A549 (cell line): ENCODE data around the gene BMERB1. TPM values are rescaled to one million over a fixed set of nuclear protein-coding genes. Genes with fewer than 3 reads are reported as not detected.
A peak's percentile ranks its signal among the peaks of the same experiment; 100 is the strongest.

ENCODE experiments used
- ATAC-seq, 2 experiments: fragments of 200-7000 bp in 1 of 2; fragments of >200 bp in 1 of 2; cut with Nextera tagmentation in 1 of 2; cut with Tn5 transposase in 1 of 2; 3 replicates each; pipeline versions ENCODE4 v1.8.0 to v1.9.1; 2018 to 2020; ENCODE audit warnings: mild to moderate bottlenecking in 1 of 2, moderate library complexity in 1 of 2
- CTCF ChIA-PET: fragments of 300-600 bp; sonication (Branson Sonifier 250); formaldehyde crosslinking; extraction: SDS; loops from one replicate; lab custom pipeline; 2021; ENCODE audit warnings: antibody characterized with exemption, inconsistent platforms; lab: Yijun Ruan, JAX
- POLR2A ChIA-PET: fragments of 350-600 bp; formaldehyde crosslinking; extraction: SDS; loops from one replicate; lab custom pipeline; 2021; ENCODE audit warnings: antibody characterized with exemption, inconsistent platforms; lab: Yijun Ruan, JAX
- DNase-seq, 2 experiments: peaks; one replicate each; pipeline versions ENCODE4 v3.0.0 to v3.0.0-alpha.2; 2011 to 2016; ENCODE audit warnings: low read depth in 1 of 2, low spot score in 1 of 2
- FAIRE-seq: peaks from 2 replicates; lab custom pipeline; 2011; peaks lifted over from hg19 to GRCh38; lab: Jason Lieb, UNC
- H3K27ac ChIP-seq, 2 experiments: fragments of >200 bp; sonication (Bioruptor Twin); formaldehyde crosslinking; 3 replicates each; pipeline ENCODE4 v1.5.1; 2016 to 2017
- H3K4me1 ChIP-seq: fragments of >200 bp; sonication (Bioruptor Twin); formaldehyde crosslinking; 3 replicates; pipeline ENCODE4 v1.6.1; 2016
- H3K4me2 ChIP-seq: fragments of >200 bp; sonication (Bioruptor Twin); formaldehyde crosslinking; 3 replicates; pipeline ENCODE4 v1.6.1; 2016
- H3K4me3 ChIP-seq: fragments of >200 bp; sonication (Bioruptor Twin); formaldehyde crosslinking; 3 replicates; pipeline ENCODE4 v1.5.1; 2016
- H3K9me3 ChIP-seq: fragments of >200 bp; sonication (Bioruptor Twin); formaldehyde crosslinking; 3 replicates; pipeline ENCODE4 v1.6.1; 2016
- BHLHE40 ChIP-seq: IDR thresholded peaks from 2 replicates; pipeline ENCODE4 v1.6.1; 2012; ENCODE audit warnings: low read depth, low read length, inconsistent platforms
- CBX2 ChIP-seq: fragments of 200-600 bp; sonication (generic); IDR thresholded peaks from 2 replicates; pipeline ENCODE4 v1.6.1; 2016; ENCODE audit warnings: low read depth, mild to moderate bottlenecking, borderline replicate concordance
- CEBPB ChIP-seq, 2 experiments: fragments of >200 bp in 1 of 2; sonication (Bioruptor Twin) in 1 of 2; formaldehyde crosslinking in 1 of 2; IDR thresholded peaks; 2 replicates each; pipeline ENCODE4 v1.6.1; 2012 to 2016
- CHD4 ChIP-seq: fragments of 200-600 bp; sonication (generic); IDR thresholded peaks from 2 replicates; pipeline ENCODE4 v1.6.1; 2016; ENCODE audit warnings: antibody characterized with exemption, mild to moderate bottlenecking, borderline replicate concordance
- EHMT2 ChIP-seq: fragments of 200-600 bp; sonication (generic); IDR thresholded peaks from 2 replicates; pipeline ENCODE4 v1.6.1; 2016; ENCODE audit warnings: antibody characterized with exemption, low read depth, mild to moderate bottlenecking, moderate library complexity
- FOXS1 ChIP-seq: fragments of 250-450 bp; sonication (Bioruptor Pico); IDR thresholded peaks from 2 replicates; pipeline ENCODE4 v1.5.0; 2020; ENCODE audit warnings: mild to moderate bottlenecking, moderate library complexity
- HDAC2 ChIP-seq: fragments of 200-600 bp; sonication (generic); IDR thresholded peaks from 2 replicates; pipeline ENCODE4 v1.6.1; 2016
- HEYL ChIP-seq: fragments of 250-450 bp; sonication (Bioruptor Pico); IDR thresholded peaks from 2 replicates; pipeline ENCODE4 v1.8.0; 2021; ENCODE audit warnings: mild to moderate bottlenecking, moderate library complexity
- HOXB13 ChIP-seq: fragments of 250-450 bp; sonication (Bioruptor Pico); IDR thresholded peaks from 2 replicates; pipeline ENCODE4 v1.5.0; 2020; ENCODE audit warnings: low read depth, mild to moderate bottlenecking, moderate library complexity
- JUN ChIP-seq, 2 experiments: fragments of >200 bp; sonication (Bioruptor Twin); formaldehyde crosslinking; IDR thresholded peaks; 2 replicates in 1 of 2; 3 replicates in 1 of 2; pipeline ENCODE4 v1.6.1; 2016 to 2017
- KDM1A ChIP-seq: fragments of 200-600 bp; sonication (generic); IDR thresholded peaks from 2 replicates; pipeline ENCODE4 v1.6.1; 2016; ENCODE audit warnings: low read depth, mild to moderate bottlenecking
- KDM5A ChIP-seq: fragments of 200-600 bp; sonication (generic); IDR thresholded peaks from 2 replicates; pipeline ENCODE4 v1.6.1; 2016; ENCODE audit warnings: antibody characterized with exemption, mild to moderate bottlenecking
- MAZ ChIP-seq: fragments of 150-350 bp; IDR thresholded peaks from 2 replicates; pipeline ENCODE4 v1.6.1; 2014; ENCODE audit warnings: antibody characterized with exemption, low read depth, low read length, borderline replicate concordance
- MYC ChIP-seq: IDR thresholded peaks from 2 replicates; pipeline ENCODE4 v1.6.1; 2012; ENCODE audit warnings: mild to moderate bottlenecking, inconsistent platforms, low read length, improper control_type of control experiment, borderline replicate concordance
- NFE2L2 ChIP-seq: fragments of 150-350 bp; conservative IDR thresholded peaks from 2 replicates; pipeline ENCODE4 v1.6.1; 2014; ENCODE audit warnings: low read length
- NR3C1 ChIP-seq: fragments of >200 bp; sonication (Bioruptor Twin); formaldehyde crosslinking; IDR thresholded peaks from 3 replicates; pipeline ENCODE4 v1.6.1; 2017
- PHF8 ChIP-seq: fragments of 200-600 bp; sonication (generic); IDR thresholded peaks from 2 replicates; pipeline ENCODE4 v1.6.1; 2016; ENCODE audit warnings: low read depth, mild to moderate bottlenecking, antibody characterized with exemption, moderate library complexity, borderline replicate concordance
- POLR2A ChIP-seq: IDR thresholded peaks from 2 replicates; pipeline ENCODE4 v1.6.1; 2012; ENCODE audit warnings: mild to moderate bottlenecking, low read length
- POLR2AphosphoS2 ChIP-seq: conservative IDR thresholded peaks from 2 replicates; pipeline ENCODE4 v1.6.1; 2012; ENCODE audit warnings: low read length, improper control_type of control experiment, inconsistent platforms
- RAD21 ChIP-seq, 2 experiments: fragments of >200 bp in 1 of 2; sonication (Bioruptor Twin) in 1 of 2; formaldehyde crosslinking in 1 of 2; IDR thresholded peaks in 1 of 2; conservative IDR thresholded peaks in 1 of 2; 2 replicates in 1 of 2; 3 replicates in 1 of 2; pipeline ENCODE4 v1.6.1; 2012 to 2018; ENCODE audit warnings: inconsistent platforms in 1 of 2
- TFCP2L1 ChIP-seq: fragments of 250-450 bp; sonication (Bioruptor Pico); IDR thresholded peaks from 2 replicates; pipeline ENCODE4 v1.5.0; 2021; ENCODE audit warnings: mild to moderate bottlenecking
- TP53 ChIP-seq: fragments of 250-450 bp; sonication (Bioruptor Pico); IDR thresholded peaks from 2 replicates; pipeline ENCODE4 v1.5.0; 2021; ENCODE audit warnings: mild to moderate bottlenecking, moderate library complexity
- ZC3H11A ChIP-seq: fragments of 450-650 bp; IDR thresholded peaks from 2 replicates; pipeline ENCODE4 v1.6.1; 2014; ENCODE audit warnings: antibody characterized with exemption, mild to moderate bottlenecking
- ZSCAN20 ChIP-seq: fragments of 250-450 bp; sonication (Bioruptor Pico); IDR thresholded peaks from 2 replicates; pipeline ENCODE4 v1.8.0; 2022; ENCODE audit warnings: mild to moderate bottlenecking, moderate library complexity
- WGBS: methylation state at CpG from one replicate; pipeline ENCODE4 v1.1.6; 2017; ENCODE audit errors: missing lambda C conversion rate; 5-methylcytosine and 5-hydroxymethylcytosine counted together
- polyA minus RNA-seq: library from RNA; depleted of rRNA, polyadenylated mRNA; stranded (reverse); fragments of >200 nt; gene quantifications from 2 replicates; pipeline ENCODE4 v1.2.3, GENCODE V29; 2011; rRNA and poly(A)+ RNA removed
- polyA plus RNA-seq, 4 experiments: library from polyadenylated mRNA; depleted of rRNA in 3 of 4; stranded (reverse); fragments of >200 nt; fragmentation: RNase III in 1 of 4; extraction: RNeasy Plus Mini Kit Qiagen cat#74134 plus additional on column Dnase treatment in 1 of 4; gene quantifications; 2 replicates in 3 of 4; 3 replicates in 1 of 4; pipeline ENCODE4 v1.2.3, GENCODE V29; 2011 to 2017
- TF ChIP-seq, protein P1 (sequence below): IDR thresholded peaks from 2 replicates; pipeline ENCODE4 v1.6.1; 2012
- TF ChIP-seq, protein P2 (sequence below): fragments of >200 bp; sonication (Bioruptor Twin); formaldehyde crosslinking; IDR thresholded peaks from 3 replicates; pipeline ENCODE4 v1.5.1; 2016
- TF ChIP-seq, protein P3 (sequence below): fragments of >200 bp; sonication (Bioruptor Twin); formaldehyde crosslinking; IDR thresholded peaks from 3 replicates; pipeline ENCODE4 v1.6.1; 2016
- TF ChIP-seq, protein P4 (sequence below): fragments of 250-450 bp; sonication (Bioruptor Pico); IDR thresholded peaks from 2 replicates; pipeline ENCODE4 v1.5.0; 2020; ENCODE audit warnings: low read depth, mild to moderate bottlenecking, moderate library complexity
- TF ChIP-seq, protein P5 (sequence below): fragments of 150-350 bp; IDR thresholded peaks from 2 replicates; pipeline ENCODE4 v1.6.1; 2014; ENCODE audit warnings: low read depth, mild to moderate bottlenecking, low read length
- TF ChIP-seq, protein P6 (sequence below): fragments of 200-600 bp; sonication (generic); IDR thresholded peaks from 2 replicates; pipeline ENCODE4 v1.6.1; 2016; ENCODE audit warnings: antibody characterized with exemption, mild to moderate bottlenecking, moderate library complexity

The BMERB1 gene
- polyA plus RNA-seq (2011; rRNA removed) (44.7 and 45.2 TPM in 2 replicates), polyA plus RNA-seq (2017; fragmentation: RNase III; extraction: RNeasy Plus Mini Kit Qiagen cat#74134 plus additional on column Dnase treatment) (34.8 to 48.9 TPM (median 47.3 TPM) in 3 replicates), polyA minus RNA-seq (34.4 and 40.5 TPM in 2 replicates)
- 27.1 and 31.5 TPM in 2 replicates for polyA plus RNA-seq (2012; cell fraction: cytosol; rRNA removed)
- 21.0 and 21.6 TPM in 2 replicates for polyA plus RNA-seq (2012; cell fraction: nucleus; rRNA removed)

DNA sequence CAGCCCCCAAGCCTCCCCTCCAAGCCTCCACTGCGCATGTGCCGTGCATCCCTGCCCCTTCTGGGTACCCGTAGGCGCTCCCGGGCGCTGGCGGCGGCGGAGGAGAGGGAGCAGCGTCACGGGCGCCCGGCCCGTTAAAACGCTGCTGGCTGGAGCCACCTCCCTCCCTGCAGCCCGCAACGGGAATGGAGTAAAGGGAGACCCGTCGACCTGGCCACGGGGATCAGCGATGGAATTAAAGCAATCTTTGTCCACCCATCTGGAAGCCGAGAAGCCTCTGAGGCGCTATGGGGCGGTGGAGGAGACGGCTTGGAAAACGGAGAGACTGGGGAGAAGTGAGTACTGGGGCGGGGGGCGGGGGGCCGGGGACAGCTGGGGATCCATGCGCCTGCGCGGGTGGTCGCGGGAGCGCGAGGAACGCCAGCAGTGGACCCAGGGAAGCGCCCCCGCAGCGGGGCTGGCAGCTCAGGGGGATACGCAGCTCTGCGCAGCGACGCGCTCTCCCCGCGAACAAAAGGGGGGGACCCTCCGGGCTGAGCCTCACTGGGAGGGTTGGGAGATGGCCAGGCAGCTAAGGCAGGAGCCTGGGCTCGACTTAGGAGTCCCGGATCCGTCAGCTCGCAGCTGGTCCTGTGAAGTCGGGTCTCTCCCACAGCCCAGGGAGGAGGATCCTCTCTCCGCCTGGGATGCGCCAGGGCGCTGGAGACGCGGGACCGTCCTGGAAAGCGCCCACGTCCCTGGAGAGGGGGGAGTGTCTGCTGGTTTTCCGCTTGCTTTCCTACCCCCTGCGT is at the start of gene BMERB1:
Gene BMERB1 (plus strand): TSS at position 164 of the 791 bp plus-strand sequence. CDS start 66 bp downstream, at position 230.
- peak within 1 kb of the TSS; percentile 74 to 91 for H3K27ac ChIP-seq
- peak within 1 kb of the TSS; percentile 91 for H3K4me2 ChIP-seq
- H3K4me1 ChIP-seq = peaks cover 39% of the 10 kb centered on the region
- ATAC-seq (peak; percentile 93 to 96), DNase-seq (peak; percentile 77), FAIRE-seq (no peak)
- ChIA-PET CTCF (interaction anchor here (1.0 to 12.8 kb wide), 3 partner anchors 35 to 116 kb away, joined by 3 to 112 read pairs (median 3); no protein-coding TSS in a partner anchor), POLR2A (interaction anchor here (0.5 to 1.1 kb wide), 2 partner anchors 9 to 149 kb away, joined by 3 to 4 read pairs; no protein-coding TSS in a partner anchor)
- WGBS = 2% methylated on average over 16 of the region's 63 CpGs
- peak within 1 kb of the TSS; percentile 73 for H3K4me3 ChIP-seq
- H3K9me3 ChIP-seq = no peaks in the 10 kb centered on the region
- TF ChIP-seq BHLHE40 = no peak
- TF ChIP-seq RAD21 (conservative IDR thresholded peaks at IDR 0.05 in 1 of 2, IDR thresholded peaks at IDR 0.05 in 1 of 2) = no peak; a peak in 2 of 5 replicates
- TF ChIP-seq, protein P1, sequence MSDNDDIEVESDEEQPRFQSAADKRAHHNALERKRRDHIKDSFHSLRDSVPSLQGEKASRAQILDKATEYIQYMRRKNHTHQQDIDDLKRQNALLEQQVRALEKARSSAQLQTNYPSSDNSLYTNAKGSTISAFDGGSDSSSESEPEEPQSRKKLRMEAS = peak; percentile 11; the same call in 1 of the 2 replicates
- TF ChIP-seq KDM1A = no peak
- TF ChIP-seq, protein P2, sequence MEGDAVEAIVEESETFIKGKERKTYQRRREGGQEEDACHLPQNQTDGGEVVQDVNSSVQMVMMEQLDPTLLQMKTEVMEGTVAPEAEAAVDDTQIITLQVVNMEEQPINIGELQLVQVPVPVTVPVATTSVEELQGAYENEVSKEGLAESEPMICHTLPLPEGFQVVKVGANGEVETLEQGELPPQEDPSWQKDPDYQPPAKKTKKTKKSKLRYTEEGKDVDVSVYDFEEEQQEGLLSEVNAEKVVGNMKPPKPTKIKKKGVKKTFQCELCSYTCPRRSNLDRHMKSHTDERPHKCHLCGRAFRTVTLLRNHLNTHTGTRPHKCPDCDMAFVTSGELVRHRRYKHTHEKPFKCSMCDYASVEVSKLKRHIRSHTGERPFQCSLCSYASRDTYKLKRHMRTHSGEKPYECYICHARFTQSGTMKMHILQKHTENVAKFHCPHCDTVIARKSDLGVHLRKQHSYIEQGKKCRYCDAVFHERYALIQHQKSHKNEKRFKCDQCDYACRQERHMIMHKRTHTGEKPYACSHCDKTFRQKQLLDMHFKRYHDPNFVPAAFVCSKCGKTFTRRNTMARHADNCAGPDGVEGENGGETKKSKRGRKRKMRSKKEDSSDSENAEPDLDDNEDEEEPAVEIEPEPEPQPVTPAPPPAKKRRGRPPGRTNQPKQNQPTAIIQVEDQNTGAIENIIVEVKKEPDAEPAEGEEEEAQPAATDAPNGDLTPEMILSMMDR = no peak
- TF ChIP-seq, protein P3, sequence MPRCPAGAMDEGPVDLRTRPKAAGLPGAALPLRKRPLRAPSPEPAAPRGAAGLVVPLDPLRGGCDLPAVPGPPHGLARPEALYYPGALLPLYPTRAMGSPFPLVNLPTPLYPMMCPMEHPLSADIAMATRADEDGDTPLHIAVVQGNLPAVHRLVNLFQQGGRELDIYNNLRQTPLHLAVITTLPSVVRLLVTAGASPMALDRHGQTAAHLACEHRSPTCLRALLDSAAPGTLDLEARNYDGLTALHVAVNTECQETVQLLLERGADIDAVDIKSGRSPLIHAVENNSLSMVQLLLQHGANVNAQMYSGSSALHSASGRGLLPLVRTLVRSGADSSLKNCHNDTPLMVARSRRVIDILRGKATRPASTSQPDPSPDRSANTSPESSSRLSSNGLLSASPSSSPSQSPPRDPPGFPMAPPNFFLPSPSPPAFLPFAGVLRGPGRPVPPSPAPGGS = 0 out of 3 replicates have a peak, but pooled peaks have one; percentile 51
- peak; percentile 85; the same call in 1 of the 2 replicates for TF ChIP-seq HDAC2
- TF ChIP-seq JUN (IDR thresholded peaks at IDR 0.05) = peak in 1 of 2 experiments; percentile 31; a peak in 2 of 5 replicates
- peak; percentile 69 for TF ChIP-seq POLR2A
- TF ChIP-seq CEBPB (IDR thresholded peaks at IDR 0.05) = no peak
- no peak for TF ChIP-seq KDM5A
- TF ChIP-seq MYC = no peak
- TF ChIP-seq, protein P4, sequence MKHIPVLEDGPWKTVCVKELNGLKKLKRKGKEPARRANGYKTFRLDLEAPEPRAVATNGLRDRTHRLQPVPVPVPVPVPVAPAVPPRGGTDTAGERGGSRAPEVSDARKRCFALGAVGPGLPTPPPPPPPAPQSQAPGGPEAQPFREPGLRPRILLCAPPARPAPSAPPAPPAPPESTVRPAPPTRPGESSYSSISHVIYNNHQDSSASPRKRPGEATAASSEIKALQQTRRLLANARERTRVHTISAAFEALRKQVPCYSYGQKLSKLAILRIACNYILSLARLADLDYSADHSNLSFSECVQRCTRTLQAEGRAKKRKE (CRISPR knock-in tag) = no peak
- no peak for TF ChIP-seq CBX2
- TF ChIP-seq FOXS1 (CRISPR knock-in tag) = no peak
- TF ChIP-seq HOXB13 (CRISPR knock-in tag) = no peak
- no peak for TF ChIP-seq NFE2L2
- TF ChIP-seq ZC3H11A = no peak
- TF ChIP-seq TP53 (CRISPR knock-in tag) = no peak
- no peak for TF ChIP-seq CHD4
- TF ChIP-seq MAZ = no peak
- TF ChIP-seq EHMT2 = no peak
- no peak for TF ChIP-seq TFCP2L1 (CRISPR knock-in tag)
- TF ChIP-seq HEYL (CRISPR knock-in tag) = no peak
- no peak for TF ChIP-seq NR3C1
- TF ChIP-seq, protein P5, sequence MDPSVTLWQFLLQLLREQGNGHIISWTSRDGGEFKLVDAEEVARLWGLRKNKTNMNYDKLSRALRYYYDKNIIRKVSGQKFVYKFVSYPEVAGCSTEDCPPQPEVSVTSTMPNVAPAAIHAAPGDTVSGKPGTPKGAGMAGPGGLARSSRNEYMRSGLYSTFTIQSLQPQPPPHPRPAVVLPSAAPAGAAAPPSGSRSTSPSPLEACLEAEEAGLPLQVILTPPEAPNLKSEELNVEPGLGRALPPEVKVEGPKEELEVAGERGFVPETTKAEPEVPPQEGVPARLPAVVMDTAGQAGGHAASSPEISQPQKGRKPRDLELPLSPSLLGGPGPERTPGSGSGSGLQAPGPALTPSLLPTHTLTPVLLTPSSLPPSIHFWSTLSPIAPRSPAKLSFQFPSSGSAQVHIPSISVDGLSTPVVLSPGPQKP = no peak
- TF ChIP-seq POLR2AphosphoS2 = no peak
- peak; percentile 24; the same call in 1 of the 2 replicates for TF ChIP-seq PHF8
- no peak for TF ChIP-seq ZSCAN20 (CRISPR knock-in tag)
- TF ChIP-seq, protein P6, sequence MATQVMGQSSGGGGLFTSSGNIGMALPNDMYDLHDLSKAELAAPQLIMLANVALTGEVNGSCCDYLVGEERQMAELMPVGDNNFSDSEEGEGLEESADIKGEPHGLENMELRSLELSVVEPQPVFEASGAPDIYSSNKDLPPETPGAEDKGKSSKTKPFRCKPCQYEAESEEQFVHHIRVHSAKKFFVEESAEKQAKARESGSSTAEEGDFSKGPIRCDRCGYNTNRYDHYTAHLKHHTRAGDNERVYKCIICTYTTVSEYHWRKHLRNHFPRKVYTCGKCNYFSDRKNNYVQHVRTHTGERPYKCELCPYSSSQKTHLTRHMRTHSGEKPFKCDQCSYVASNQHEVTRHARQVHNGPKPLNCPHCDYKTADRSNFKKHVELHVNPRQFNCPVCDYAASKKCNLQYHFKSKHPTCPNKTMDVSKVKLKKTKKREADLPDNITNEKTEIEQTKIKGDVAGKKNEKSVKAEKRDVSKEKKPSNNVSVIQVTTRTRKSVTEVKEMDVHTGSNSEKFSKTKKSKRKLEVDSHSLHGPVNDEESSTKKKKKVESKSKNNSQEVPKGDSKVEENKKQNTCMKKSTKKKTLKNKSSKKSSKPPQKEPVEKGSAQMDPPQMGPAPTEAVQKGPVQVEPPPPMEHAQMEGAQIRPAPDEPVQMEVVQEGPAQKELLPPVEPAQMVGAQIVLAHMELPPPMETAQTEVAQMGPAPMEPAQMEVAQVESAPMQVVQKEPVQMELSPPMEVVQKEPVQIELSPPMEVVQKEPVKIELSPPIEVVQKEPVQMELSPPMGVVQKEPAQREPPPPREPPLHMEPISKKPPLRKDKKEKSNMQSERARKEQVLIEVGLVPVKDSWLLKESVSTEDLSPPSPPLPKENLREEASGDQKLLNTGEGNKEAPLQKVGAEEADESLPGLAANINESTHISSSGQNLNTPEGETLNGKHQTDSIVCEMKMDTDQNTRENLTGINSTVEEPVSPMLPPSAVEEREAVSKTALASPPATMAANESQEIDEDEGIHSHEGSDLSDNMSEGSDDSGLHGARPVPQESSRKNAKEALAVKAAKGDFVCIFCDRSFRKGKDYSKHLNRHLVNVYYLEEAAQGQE = 0 out of 2 replicates have a peak, but pooled peaks have one; percentile 5
